Astrocyte (in vitro differentiated cells and primary cell): ENCODE results near the gene AUP1.

ENCODE experiments used
- CTCF ChIP-seq: IDR thresholded peaks from 2 replicates; pipeline ENCODE4 v1.5.1; 2011; ENCODE audit warnings: low read depth, mild to moderate bottlenecking, inconsistent platforms, low read length, moderate library complexity; ENCODE audit not compliant: insufficient read depth
- EZH2 ChIP-seq: IDR thresholded peaks from 2 replicates; pipeline ENCODE4 v1.6.1; 2012; ENCODE audit warnings: mild to moderate bottlenecking, low read length, inconsistent platforms; ENCODE audit not compliant: insufficient read depth

DNA sequence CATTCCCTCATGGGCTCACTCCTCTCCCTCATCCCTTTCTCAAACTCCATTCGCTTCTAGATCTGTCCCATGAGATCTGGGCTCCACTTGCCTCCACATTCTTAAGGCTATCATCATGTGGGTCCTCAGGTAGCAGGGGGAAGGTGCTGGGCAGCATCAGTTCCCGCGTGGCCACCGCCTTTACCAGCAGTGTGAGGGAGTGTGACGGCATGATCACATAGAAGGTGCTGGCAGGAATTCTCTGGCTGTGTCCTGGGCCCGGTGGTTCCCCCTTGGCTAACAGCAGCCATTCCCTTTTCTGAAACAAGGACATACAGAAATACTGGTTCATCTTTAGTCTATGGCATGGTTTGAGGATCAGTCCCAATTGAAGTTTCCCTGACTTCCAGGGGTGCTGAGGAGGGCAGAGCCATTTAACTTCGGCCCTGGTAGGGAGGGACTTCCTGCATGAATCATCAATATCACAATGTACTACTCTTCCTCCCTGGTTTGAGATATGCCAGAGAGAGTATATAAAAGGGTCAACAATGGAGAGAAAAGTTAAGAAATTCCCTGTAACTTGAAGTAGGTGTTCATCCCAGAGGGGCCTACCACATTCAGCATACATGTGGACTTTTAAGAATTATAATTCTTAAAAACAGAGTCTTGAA is 32.7 kb upstream of the AUP1 start:
- no peak for TF ChIP-seq CTCF
- TF ChIP-seq EZH2, result no peak
